Psoas muscle (tissue), 8 donors: ENCODE results near the gene BTBD10. TPM values are rescaled to one million over a fixed set of nuclear protein-coding genes. Genes with fewer than 3 reads are reported as not detected.
"Not testable (repeated sequence)": the region's sequence is repeated elsewhere in the genome, so short reads cannot be mapped to it uniquely, and the experiment has no call there.

ENCODE experiments used
- ATAC-seq, 4 donors: fragments of 200-7000 bp; cut with Tn5 transposase; one replicate each; pipeline ENCODE4 v1.9.1; 2020; ENCODE audit warnings: moderate library complexity in 3 of 4, mild to moderate bottlenecking in 2 of 4
- DNase-seq, 2 donors: peaks; one replicate each; pipeline ENCODE4 v3.0.0-alpha.2; 2020
- H3K27ac ChIP-seq: fragments of 200-600 bp; one replicate; pipeline ENCODE4 v1.8.0; 2022
- H3K27me3 ChIP-seq, 3 donors: fragments of 200-600 bp in 1 of 3; one replicate each; pipeline versions ENCODE4 v1.6.1 to v1.8.0; 2013 to 2022; ENCODE audit warnings: low read length in 2 of 3, mild to moderate bottlenecking in 2 of 3, moderate library complexity in 1 of 3; ENCODE audit not compliant: insufficient read depth in 3 of 3
- H3K36me3 ChIP-seq, 2 donors: fragments of 200-600 bp in 1 of 2; one replicate each; pipeline versions ENCODE4 v1.6.1 to v1.8.0; 2013 to 2022; ENCODE audit warnings: low read depth in 1 of 2, mild to moderate bottlenecking in 1 of 2, moderate library complexity in 1 of 2; ENCODE audit not compliant: insufficient read depth in 1 of 2
- H3K4me1 ChIP-seq: fragments of 200-600 bp; one replicate; pipeline ENCODE4 v1.8.0; 2022
- H3K4me3 ChIP-seq: fragments of 200-600 bp; one replicate; pipeline ENCODE4 v1.8.0; 2022; ENCODE audit warnings: mild to moderate bottlenecking
- H3K9me3 ChIP-seq: fragments of 200-600 bp; one replicate; pipeline ENCODE4 v1.8.0; 2022
- WGBS, 3 donors: extraction: QIAGEN DNeasy Blood & Tissue Kit; methylation state at CpG; one replicate each; pipeline versions ENCODE4 v1.1.6 to v1.1.7; 2013; 5-methylcytosine and 5-hydroxymethylcytosine counted together
- intact Hi-C, 2 donors: fragments of 100-400 bp; cut with DNase I; formaldehyde crosslinking; loops; one replicate each; pipeline versions ENCODE4 v1.11.0 to v1.14.2; 2022
- polyA plus RNA-seq, 3 donors: library from polyadenylated mRNA; stranded (reverse); fragments of 200-250 nt; gene quantifications; one replicate each; pipeline ENCODE4 v1.2.3, GENCODE V29; 2013
- total RNA-seq, 4 donors: library from RNA; stranded (reverse); fragmentation: NEBNext Ultra II Directional in 2 of 4; extraction: Animal tissue kit (Norgen Biotek cat#: 25700) in 2 of 4; gene quantifications; one replicate each; pipeline versions ENCODE4 v1.2.1 to v1.2.4, GENCODE V29; 2021 to 2023
- TF ChIP-seq, protein P1 (sequence below): fragments of 200-600 bp; IDR thresholded peaks from one replicate; pipeline ENCODE4 v1.8.0; 2022; ENCODE audit warnings: antibody characterized with exemption
- donor health status: healthy with polysubstance abuse.
- donor health status: DM: no; HTN: no; CAD: no; lungs with moderate emphysema.
- donor health status: Bipolar disorder and iron deficiency.
- donor health status: healthy.
- donor health status: DM: yes; HTN: yes; CAD: no.
- donor health status: DM: no; HTN: no; CAD: no.
- donor health status: DM: no; HTN: no; CAD: no.
- donor health status: DM: yes; HTN: yes; CAD: no.

BTBD10 gene
- total and polyA plus RNA-seq, 7 donors: 10.8 to 21.2 (median 14.9) TPM

DNA sequence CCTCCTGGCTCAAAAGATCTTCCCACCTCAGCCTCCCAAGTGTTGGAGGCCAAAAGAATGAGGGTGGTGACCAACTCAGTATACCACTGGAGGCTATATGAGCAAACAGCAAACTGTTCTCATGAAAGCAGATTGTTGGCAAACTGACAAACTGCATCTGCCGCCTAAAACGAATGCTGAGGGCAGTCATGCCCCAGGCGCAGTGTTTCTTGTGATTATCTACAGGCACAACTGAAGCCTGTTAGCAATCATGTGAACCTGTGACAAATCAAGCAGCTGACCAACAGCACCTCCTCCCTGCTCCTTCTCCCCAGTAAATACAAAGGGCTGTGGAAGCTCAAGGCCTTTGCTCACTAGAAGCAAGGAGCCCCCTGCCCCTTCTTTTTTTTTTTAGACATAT is 47.8 kb downstream of the BTBD10 start:
- H3K4me1 ChIP-seq: no peaks in the 10 kb centered on the region
- ATAC-seq (no peak), DNase-seq (no peak)
- TF ChIP-seq, protein P1, sequence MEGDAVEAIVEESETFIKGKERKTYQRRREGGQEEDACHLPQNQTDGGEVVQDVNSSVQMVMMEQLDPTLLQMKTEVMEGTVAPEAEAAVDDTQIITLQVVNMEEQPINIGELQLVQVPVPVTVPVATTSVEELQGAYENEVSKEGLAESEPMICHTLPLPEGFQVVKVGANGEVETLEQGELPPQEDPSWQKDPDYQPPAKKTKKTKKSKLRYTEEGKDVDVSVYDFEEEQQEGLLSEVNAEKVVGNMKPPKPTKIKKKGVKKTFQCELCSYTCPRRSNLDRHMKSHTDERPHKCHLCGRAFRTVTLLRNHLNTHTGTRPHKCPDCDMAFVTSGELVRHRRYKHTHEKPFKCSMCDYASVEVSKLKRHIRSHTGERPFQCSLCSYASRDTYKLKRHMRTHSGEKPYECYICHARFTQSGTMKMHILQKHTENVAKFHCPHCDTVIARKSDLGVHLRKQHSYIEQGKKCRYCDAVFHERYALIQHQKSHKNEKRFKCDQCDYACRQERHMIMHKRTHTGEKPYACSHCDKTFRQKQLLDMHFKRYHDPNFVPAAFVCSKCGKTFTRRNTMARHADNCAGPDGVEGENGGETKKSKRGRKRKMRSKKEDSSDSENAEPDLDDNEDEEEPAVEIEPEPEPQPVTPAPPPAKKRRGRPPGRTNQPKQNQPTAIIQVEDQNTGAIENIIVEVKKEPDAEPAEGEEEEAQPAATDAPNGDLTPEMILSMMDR: no peak
- no peaks in the 10 kb centered on the region for H3K27me3 ChIP-seq
- intact Hi-C loops: no loop called here
- no peak overlapping the region for H3K27ac ChIP-seq
- 86 to 91% (median 88%) methylated on average over 3 of the region's 3 CpGs for WGBS, 3 donors
- H3K36me3 ChIP-seq: peaks cover 0 to 66% of the 10 kb centered on the region in 2 donors
- no peaks in the 10 kb centered on the region for H3K9me3 ChIP-seq
- no peak overlapping the region for H3K4me3 ChIP-seq

DNA sequence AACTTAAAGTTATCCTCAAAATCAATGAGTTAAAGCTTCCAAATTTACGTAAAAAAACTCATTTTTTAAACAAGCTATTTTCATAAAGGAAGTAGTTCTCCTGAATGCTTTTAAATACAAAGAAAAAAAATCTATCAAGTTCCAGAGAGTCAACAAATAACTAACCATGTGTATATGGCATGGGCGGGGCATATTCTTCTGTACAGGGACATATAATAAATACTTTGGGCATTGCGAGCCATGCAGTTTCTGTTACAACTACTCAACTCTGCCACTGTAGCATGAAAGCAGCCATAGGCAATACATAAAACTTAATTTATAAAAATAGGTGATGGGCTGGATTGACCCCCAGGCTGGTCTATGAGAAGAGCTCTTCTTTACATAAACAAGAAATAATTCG is 57.8 kb downstream of the BTBD10 start:
- no peak overlapping the region for H3K27ac ChIP-seq
- no peaks in the 10 kb centered on the region for H3K4me1 ChIP-seq
- DNase-seq: no peak
- no peaks in the 10 kb centered on the region for H3K9me3 ChIP-seq
- H3K4me3 ChIP-seq: no peak overlapping the region
- TF ChIP-seq, protein P1: no peak
- no peaks in the 10 kb centered on the region for H3K27me3 ChIP-seq
- intact Hi-C loops: no loop called here
- ATAC-seq: no peak
- 97 to 98% (median 98%) methylated on average over 4 of the region's 4 CpGs for WGBS, 3 donors
- H3K36me3 ChIP-seq: peaks cover 3 to 56% of the 10 kb centered on the region in 2 donors

DNA sequence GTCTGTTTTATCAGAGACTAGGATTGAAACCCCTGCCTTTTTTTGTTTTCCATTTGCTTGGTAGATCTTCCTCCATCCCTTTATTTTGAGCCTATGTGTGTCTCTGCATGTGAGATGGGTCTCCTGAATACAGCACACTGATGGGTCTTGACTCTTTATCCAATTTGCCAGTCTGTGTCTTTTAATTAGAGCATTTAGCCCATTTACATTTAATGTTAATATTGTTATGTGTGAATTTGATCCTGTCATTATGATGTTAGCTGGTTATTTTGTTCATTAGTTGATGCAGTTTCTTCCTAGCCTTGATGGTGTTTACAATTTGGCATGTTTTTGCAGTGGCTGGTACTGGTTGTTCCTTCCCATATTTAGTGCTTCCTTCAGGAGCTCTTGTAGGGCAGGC is 64.7 kb downstream of the BTBD10 start:
- H3K9me3 ChIP-seq, H3K27ac ChIP-seq, ATAC-seq, DNase-seq, intact Hi-C loops, H3K4me3 ChIP-seq, H3K27me3 ChIP-seq, H3K4me1 ChIP-seq: not testable (repeated sequence)
- peaks cover 0 to 33% of the 10 kb centered on the region in 2 donors for H3K36me3 ChIP-seq

DNA sequence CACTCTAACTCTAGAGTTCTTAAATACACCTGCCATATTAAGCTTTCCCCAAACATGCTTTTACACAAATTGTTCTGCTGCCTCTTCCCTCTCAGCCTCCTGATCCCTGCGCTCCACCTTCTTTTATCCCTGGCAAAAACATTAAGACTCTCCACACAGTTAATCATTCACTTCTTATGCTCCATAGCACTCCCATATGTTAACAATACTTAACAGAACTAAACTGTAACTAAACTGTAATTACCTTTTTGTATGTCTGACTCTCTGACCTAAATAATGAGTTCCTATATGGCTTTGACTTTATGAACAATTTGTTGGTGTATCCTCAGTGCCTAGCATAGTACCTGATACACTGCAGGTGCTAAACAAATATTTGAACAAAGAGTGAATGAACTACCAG is 71.8 kb downstream of the BTBD10 start:
- peaks cover 0 to 44% of the 10 kb centered on the region in 2 donors for H3K36me3 ChIP-seq
- WGBS, 3 donors: 97 to 100% (median 100%) methylated on average over 1 of the region's 1 CpG
- intact Hi-C loops: no loop called here

DNA sequence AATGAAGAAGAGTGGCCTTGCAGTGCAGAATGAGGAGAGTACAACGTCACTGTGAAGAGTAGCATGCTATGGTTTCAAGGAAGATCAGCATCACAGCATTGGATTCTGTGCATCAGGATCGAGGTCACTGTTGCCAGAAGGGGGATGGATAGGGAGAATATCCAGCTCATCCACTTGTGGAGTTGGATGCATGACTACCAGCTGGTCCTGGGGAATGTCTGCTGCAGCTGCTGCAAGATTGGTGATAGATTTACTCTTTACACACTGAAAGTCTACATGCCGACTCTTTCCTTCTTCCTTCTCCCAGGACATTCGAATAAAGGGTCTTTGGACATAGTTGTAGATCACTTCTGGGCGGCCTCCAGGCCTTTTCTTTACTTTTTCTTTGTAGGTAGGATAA is 74.3 kb downstream of the BTBD10 start:
- no peak overlapping the region for H3K4me3 ChIP-seq
- TF ChIP-seq, protein P1: no peak
- no peak overlapping the region for H3K27ac ChIP-seq
- H3K27me3 ChIP-seq: no peaks in the 10 kb centered on the region
- ATAC-seq (no peak), DNase-seq (no peak)
- H3K4me1 ChIP-seq: no peaks in the 10 kb centered on the region
- 50 to 71% (median 53%) methylated on average over 5 of the region's 5 CpGs for WGBS, 3 donors
- H3K36me3 ChIP-seq: peaks cover 0 to 65% of the 10 kb centered on the region in 2 donors
- intact Hi-C loops: no loop called here
- H3K9me3 ChIP-seq: no peaks in the 10 kb centered on the region

More for the DNA sequence above, 71.8 kb downstream of the BTBD10 start:
- no peak for DNase-seq
- Histone ChIP-seq H3K9me3 (no peaks in the 10 kb centered on the region), H3K27ac (no peak overlapping the region), H3K27me3 (no peaks in the 10 kb centered on the region), H3K4me3 (no peak overlapping the region), H3K4me1 (no peaks in the 10 kb centered on the region)
- ATAC-seq: no peak
- TF ChIP-seq, protein P1: no peak
